Measurements from ENCODE around the gene PXK. TPM values are rescaled to one million over a fixed set of nuclear protein-coding genes. Genes with fewer than 3 reads are reported as not detected.

The PXK gene
- total and polyA plus RNA-seq, 2 donors (not counting 1 experiment from before 2014, with no cell fraction given) = 54.6 to 65.2 TPM

DNA sequence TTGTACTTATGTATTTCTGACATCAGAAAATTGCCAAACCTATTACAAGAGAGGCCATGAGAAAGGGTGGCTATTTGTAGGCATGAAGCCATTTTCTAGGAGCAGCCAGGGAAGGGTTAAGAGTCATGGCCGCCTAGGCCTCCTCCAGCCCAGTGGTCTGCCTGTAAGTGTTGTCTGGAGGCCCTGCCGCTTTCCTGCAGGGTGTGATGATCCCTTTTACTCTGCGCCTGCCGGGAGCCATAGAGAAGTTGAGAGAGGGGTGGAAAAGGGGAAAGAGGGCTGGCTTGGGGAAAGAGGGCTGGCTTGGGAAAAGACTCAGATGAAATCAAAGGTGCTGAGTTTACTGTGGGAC is 130.1 kb downstream of the PXK start:
- Histone ChIP-seq H3K4me1 (ENCODE audit: control insufficient read depth, extremely low read depth, insufficient read depth, low read length) (peaks cover 5% of the 10 kb centered on the region), H3K27ac (ENCODE audit: insufficient read depth, low read length) (no peak overlapping the region), H3K79me2 (ENCODE audit: control insufficient read depth, insufficient read depth, low read length) (no peaks in the 10 kb centered on the region), H3K4me2 (ENCODE audit: extremely low read depth, insufficient read depth, low read length) (no peak overlapping the region), H3K36me3 (ENCODE audit: control insufficient read depth, insufficient read depth, low read length) (no peaks in the 10 kb centered on the region), H3K9me3 (ENCODE audit: control insufficient read depth, insufficient read depth, low read depth, low read length) (no peaks in the 10 kb centered on the region), H2AFZ (ENCODE audit: low read length) (no peak overlapping the region), H3K9ac (ENCODE audit: insufficient read depth, low read length) (no peak overlapping the region), H3K4me3 (replicated peaks in 1 of 4; ENCODE audit: control extremely low read depth in 1 of 4, insufficient read depth in 1 of 4, low read depth in 3 of 4, low read length in 4 of 4) (no peak overlapping the region), H4K20me1 (ENCODE audit: control insufficient read depth, extremely low read depth, insufficient read depth, low read length) (no peaks in the 10 kb centered on the region), H3K27me3 (ENCODE audit: control insufficient read depth, insufficient read depth, low read length) (no peaks in the 10 kb centered on the region)
- TF ChIP-seq CTCF (conservative IDR thresholded peaks at IDR 0.05 in 1 of 2, IDR thresholded peaks at IDR 0.05 in 1 of 2; ENCODE audit: low read depth in 1 of 2, low read length in 2 of 2) (no peak), EZH2 (IDR thresholded peaks at IDR 0.05; ENCODE audit: low read length, missing control alignments) (no peak)
- DNase-seq (ENCODE audit: low read depth in 2 of 2) = no peak

GRCh38 chr3:58463181-58463941 is 130.7 kb downstream of the PXK start:
- Histone ChIP-seq H3K79me2 (ENCODE audit: control insufficient read depth, insufficient read depth, low read length) (no peaks in the 10 kb centered on the region), H4K20me1 (ENCODE audit: control insufficient read depth, extremely low read depth, insufficient read depth, low read length) (no peaks in the 10 kb centered on the region), H3K9ac (ENCODE audit: insufficient read depth, low read length) (no peak overlapping the region), H3K27me3 (ENCODE audit: control insufficient read depth, insufficient read depth, low read length) (no peaks in the 10 kb centered on the region), H2AFZ (ENCODE audit: low read length) (peak overlapping the region; percentile 52), H3K4me2 (ENCODE audit: extremely low read depth, insufficient read depth, low read length) (peak overlapping the region; percentile 68), H3K27ac (ENCODE audit: insufficient read depth, low read length) (no peak overlapping the region), H3K4me1 (ENCODE audit: control insufficient read depth, extremely low read depth, insufficient read depth, low read length) (peaks cover 5% of the 10 kb centered on the region), H3K9me3 (ENCODE audit: control insufficient read depth, insufficient read depth, low read depth, low read length) (no peaks in the 10 kb centered on the region), H3K36me3 (ENCODE audit: control insufficient read depth, insufficient read depth, low read length) (no peaks in the 10 kb centered on the region), H3K4me3 (replicated peaks in 1 of 4; ENCODE audit: control extremely low read depth in 1 of 4, insufficient read depth in 1 of 4, low read depth in 3 of 4, low read length in 4 of 4) (peak overlapping the region in 2 of 4 experiments; percentile 10 to 24)
- DNase-seq (ENCODE audit: low read depth in 2 of 2) = peak; percentile 80 to 90
- peak; percentile 79 to 91 for TF ChIP-seq CTCF (conservative IDR thresholded peaks at IDR 0.05 in 1 of 2, IDR thresholded peaks at IDR 0.05 in 1 of 2; ENCODE audit: low read depth in 1 of 2, low read length in 2 of 2)
- TF ChIP-seq EZH2 (IDR thresholded peaks at IDR 0.05; ENCODE audit: low read length, missing control alignments) = no peak

- Histone ChIP-seq H4K20me1 (ENCODE audit: control insufficient read depth, extremely low read depth, insufficient read depth, low read length) (no peaks in the 10 kb centered on the region), H3K4me1 (ENCODE audit: control insufficient read depth, extremely low read depth, insufficient read depth, low read length) (peaks cover 5% of the 10 kb centered on the region), H3K27me3 (ENCODE audit: control insufficient read depth, insufficient read depth, low read length) (no peaks in the 10 kb centered on the region), H3K27ac (ENCODE audit: insufficient read depth, low read length) (no peak overlapping the region), H3K4me2 (ENCODE audit: extremely low read depth, insufficient read depth, low read length) (peak overlapping the region; percentile 68), H3K4me3 (replicated peaks in 1 of 4; ENCODE audit: control extremely low read depth in 1 of 4, insufficient read depth in 1 of 4, low read depth in 3 of 4, low read length in 4 of 4) (peak overlapping the region in 1 of 4 experiments; percentile 10), H2AFZ (ENCODE audit: low read length) (peak overlapping the region; percentile 50), H3K79me2 (ENCODE audit: control insufficient read depth, insufficient read depth, low read length) (no peaks in the 10 kb centered on the region), H3K9ac (ENCODE audit: insufficient read depth, low read length) (no peak overlapping the region), H3K9me3 (ENCODE audit: control insufficient read depth, insufficient read depth, low read depth, low read length) (no peaks in the 10 kb centered on the region), H3K36me3 (ENCODE audit: control insufficient read depth, insufficient read depth, low read length) (no peaks in the 10 kb centered on the region)
- no peak for DNase-seq (ENCODE audit: low read depth in 2 of 2)
- TF ChIP-seq CTCF (conservative IDR thresholded peaks at IDR 0.05 in 1 of 2, IDR thresholded peaks at IDR 0.05 in 1 of 2; ENCODE audit: low read depth in 1 of 2, low read length in 2 of 2) (no peak), EZH2 (IDR thresholded peaks at IDR 0.05; ENCODE audit: low read length, missing control alignments) (no peak)
These were observed 131.2 kb downstream of the PXK start for GRCh38 chr3:58463942-58464271.

Measured in fibroblast of lung (primary cell).